Adrenal gland (tissue), 5 donors: ENCODE data around the gene FBXL19.

Experiments
- POLR2A ChIP-seq, 2 donors: fragments of 450-650 bp; IDR thresholded peaks; one replicate each; pipeline ENCODE4 v1.6.1; 2017; ENCODE audit warnings: antibody characterized with exemption in 2 of 2, mild to moderate bottlenecking in 2 of 2, moderate library complexity in 1 of 2
- TF ChIP-seq, protein P1 (sequence below), 6 experiments: fragments of 450-650 bp in 4 of 6; fragments of 200-600 bp in 2 of 6; sonication (generic) in 1 of 6; IDR thresholded peaks; 1 replicate in 5 of 6; 2 replicates in 1 of 6; pipeline versions ENCODE4 v1.5.1 to v1.8.0; 2016 to 2021; ENCODE audit warnings: antibody characterized with exemption in 6 of 6, mild to moderate bottlenecking in 2 of 6, moderate library complexity in 1 of 6
- donor health status: DM: no; HTN: no; CAD: no.

DNA sequence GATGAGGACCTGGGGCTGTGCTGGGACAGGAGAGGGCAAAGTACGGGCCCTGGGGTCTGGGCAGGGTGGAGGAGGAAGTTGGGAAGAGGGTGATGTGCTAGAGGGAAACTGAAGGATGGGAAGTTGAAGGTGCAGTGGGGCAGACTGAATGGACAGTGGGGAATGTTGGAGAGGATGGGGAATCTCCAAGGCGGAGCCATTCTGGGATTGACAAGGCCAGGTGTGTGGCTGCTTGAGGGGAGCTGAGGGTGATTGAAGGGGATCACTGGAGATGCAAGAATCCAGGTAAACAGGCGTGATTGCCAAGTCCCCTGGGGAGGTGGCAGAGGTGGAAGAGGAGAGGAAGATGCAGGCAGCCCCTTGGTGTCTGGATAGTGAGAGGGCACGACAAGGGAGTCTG, 53.1 kb downstream of the FBXL19 start:
- TF ChIP-seq, protein P1, sequence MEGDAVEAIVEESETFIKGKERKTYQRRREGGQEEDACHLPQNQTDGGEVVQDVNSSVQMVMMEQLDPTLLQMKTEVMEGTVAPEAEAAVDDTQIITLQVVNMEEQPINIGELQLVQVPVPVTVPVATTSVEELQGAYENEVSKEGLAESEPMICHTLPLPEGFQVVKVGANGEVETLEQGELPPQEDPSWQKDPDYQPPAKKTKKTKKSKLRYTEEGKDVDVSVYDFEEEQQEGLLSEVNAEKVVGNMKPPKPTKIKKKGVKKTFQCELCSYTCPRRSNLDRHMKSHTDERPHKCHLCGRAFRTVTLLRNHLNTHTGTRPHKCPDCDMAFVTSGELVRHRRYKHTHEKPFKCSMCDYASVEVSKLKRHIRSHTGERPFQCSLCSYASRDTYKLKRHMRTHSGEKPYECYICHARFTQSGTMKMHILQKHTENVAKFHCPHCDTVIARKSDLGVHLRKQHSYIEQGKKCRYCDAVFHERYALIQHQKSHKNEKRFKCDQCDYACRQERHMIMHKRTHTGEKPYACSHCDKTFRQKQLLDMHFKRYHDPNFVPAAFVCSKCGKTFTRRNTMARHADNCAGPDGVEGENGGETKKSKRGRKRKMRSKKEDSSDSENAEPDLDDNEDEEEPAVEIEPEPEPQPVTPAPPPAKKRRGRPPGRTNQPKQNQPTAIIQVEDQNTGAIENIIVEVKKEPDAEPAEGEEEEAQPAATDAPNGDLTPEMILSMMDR (IDR thresholded peaks at IDR 0.05) = no peak
- TF ChIP-seq POLR2A (IDR thresholded peaks at IDR 0.05) = no peak
